Vagina (tissue), 2 donors: Measurements from ENCODE around the gene RAB27A. TPM values are rescaled to one million over a fixed set of nuclear protein-coding genes. Genes with fewer than 3 reads are reported as not detected.

Experiments
- DNase-seq, 2 donors: peaks; one replicate each; pipeline ENCODE4 v3.0.0-alpha.2; 2017; ENCODE audit errors: extremely low spot score in 2 of 2
- H3K27ac ChIP-seq: fragments of 200-600 bp; sonication (generic); one replicate; pipeline ENCODE4 v1.5.1; 2019
- H3K27me3 ChIP-seq: fragments of 200-600 bp; sonication (generic); one replicate; pipeline ENCODE4 v1.5.1; 2019
- H3K36me3 ChIP-seq, 2 donors: fragments of 200-600 bp; sonication (generic); one replicate each; pipeline ENCODE4 v1.5.1; 2017 to 2019
- H3K4me1 ChIP-seq: fragments of 200-600 bp; sonication (generic); one replicate; pipeline ENCODE4 v1.5.1; 2019
- H3K4me3 ChIP-seq, 2 donors: fragments of 200-600 bp; sonication (generic); 1 replicate in 1 of 2; 2 replicates in 1 of 2; pipeline ENCODE4 v1.5.1; 2016 to 2019
- H3K9me3 ChIP-seq: fragments of 200-600 bp; sonication (generic); one replicate; pipeline ENCODE4 v1.5.1; 2019
- POLR2A ChIP-seq, 2 donors: fragments of 450-650 bp; IDR thresholded peaks; one replicate each; pipeline ENCODE4 v1.6.1; 2017; ENCODE audit warnings: antibody characterized with exemption in 2 of 2, mild to moderate bottlenecking in 2 of 2, moderate library complexity in 2 of 2
- POLR2AphosphoS5 ChIP-seq, 2 donors: sonication (generic); formaldehyde crosslinking; IDR thresholded peaks; one replicate each; pipeline ENCODE4 v1.9.0; 2017; ENCODE audit warnings: antibody characterized with exemption in 2 of 2, mild to moderate bottlenecking in 2 of 2, low read depth in 1 of 2; ENCODE audit not compliant: insufficient read depth in 1 of 2
- intact Hi-C: fragments of 100-400 bp; cut with DNase I; formaldehyde crosslinking; loops from one replicate; pipeline ENCODE4 v1.15.1; 2023
- total RNA-seq: library from RNA; depleted of rRNA; stranded (reverse); fragments of >200 nt; gene quantifications from one replicate; pipeline ENCODE4 v1.2.3, GENCODE V29; 2016
- TF ChIP-seq, protein P1 (sequence below), 3 experiments: fragments of 450-650 bp in 2 of 3; fragments of 200-600 bp in 1 of 3; sonication (generic) in 1 of 3; IDR thresholded peaks; one replicate each; pipeline ENCODE4 v1.5.1; 2017 to 2019; ENCODE audit warnings: antibody characterized with exemption in 3 of 3, mild to moderate bottlenecking in 2 of 3, moderate library complexity in 2 of 3

The RAB27A gene
- 29.5 TPM for total RNA-seq

DNA sequence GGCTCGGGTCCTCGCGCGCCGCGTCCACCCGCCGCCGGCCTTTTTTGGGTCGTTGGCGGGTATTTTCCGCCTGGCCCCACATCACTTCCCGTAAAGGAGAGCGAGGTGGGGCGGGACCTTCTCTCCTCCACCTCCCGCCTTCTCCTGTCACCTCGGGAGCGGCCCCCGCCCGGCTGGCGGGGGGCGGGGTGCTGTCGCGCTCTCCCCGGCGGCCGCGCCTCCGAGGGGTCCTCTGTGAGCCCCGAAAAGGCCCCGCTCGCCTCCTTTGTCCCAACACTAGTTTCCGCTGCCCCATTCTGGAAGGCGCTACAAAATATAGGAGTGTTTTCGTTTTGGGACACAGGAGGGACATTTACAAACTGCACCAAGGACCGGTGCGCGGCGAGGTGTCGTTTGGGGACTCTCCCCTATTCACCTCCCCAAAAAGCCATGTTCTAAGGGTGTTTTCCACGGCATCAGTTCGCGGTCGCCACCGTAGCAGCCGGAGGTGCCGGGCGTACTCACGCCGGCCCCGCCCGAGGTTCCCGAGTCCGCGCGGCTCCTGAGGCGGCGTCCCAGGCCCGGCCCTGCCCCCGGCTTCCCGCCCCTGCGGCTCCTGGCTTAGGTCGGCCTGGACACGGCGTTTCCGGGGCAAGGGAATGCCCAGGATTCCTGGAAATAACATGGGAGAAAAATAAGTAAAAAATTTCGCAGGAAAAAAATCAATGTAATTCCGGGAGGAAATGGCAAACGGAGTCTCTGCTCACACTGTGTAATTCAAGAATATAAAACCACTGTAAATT is at the start of gene RAB27A:
RAB27A (minus strand) TSS at position 68 of the 782 bp plus-strand sequence. CDS start 54,879 bp downstream, outside the sequence.
- no peaks in the 10 kb centered on the region for H3K9me3 ChIP-seq
- intact Hi-C loops = loop anchor here (2.0 kb wide), 1 partner anchor 73 kb away; no protein-coding TSS in a partner anchor
- peak within 1 kb of the TSS; percentile 91 for H3K27ac ChIP-seq
- DNase-seq = no peak
- no peaks in the 10 kb centered on the region for H3K36me3 ChIP-seq
- TF ChIP-seq POLR2A (IDR thresholded peaks at IDR 0.05) (peak in 1 of 2 donors; percentile 19), POLR2AphosphoS5 (IDR thresholded peaks at IDR 0.05; ENCODE audit: insufficient read depth in 1 of 2, low read depth in 1 of 2) (peak in 1 of 2 donors; percentile 69)
- TF ChIP-seq, protein P1, sequence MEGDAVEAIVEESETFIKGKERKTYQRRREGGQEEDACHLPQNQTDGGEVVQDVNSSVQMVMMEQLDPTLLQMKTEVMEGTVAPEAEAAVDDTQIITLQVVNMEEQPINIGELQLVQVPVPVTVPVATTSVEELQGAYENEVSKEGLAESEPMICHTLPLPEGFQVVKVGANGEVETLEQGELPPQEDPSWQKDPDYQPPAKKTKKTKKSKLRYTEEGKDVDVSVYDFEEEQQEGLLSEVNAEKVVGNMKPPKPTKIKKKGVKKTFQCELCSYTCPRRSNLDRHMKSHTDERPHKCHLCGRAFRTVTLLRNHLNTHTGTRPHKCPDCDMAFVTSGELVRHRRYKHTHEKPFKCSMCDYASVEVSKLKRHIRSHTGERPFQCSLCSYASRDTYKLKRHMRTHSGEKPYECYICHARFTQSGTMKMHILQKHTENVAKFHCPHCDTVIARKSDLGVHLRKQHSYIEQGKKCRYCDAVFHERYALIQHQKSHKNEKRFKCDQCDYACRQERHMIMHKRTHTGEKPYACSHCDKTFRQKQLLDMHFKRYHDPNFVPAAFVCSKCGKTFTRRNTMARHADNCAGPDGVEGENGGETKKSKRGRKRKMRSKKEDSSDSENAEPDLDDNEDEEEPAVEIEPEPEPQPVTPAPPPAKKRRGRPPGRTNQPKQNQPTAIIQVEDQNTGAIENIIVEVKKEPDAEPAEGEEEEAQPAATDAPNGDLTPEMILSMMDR (IDR thresholded peaks at IDR 0.05) = no peak
- peaks cover 15% of the 10 kb centered on the region for H3K4me1 ChIP-seq
- H3K4me3 ChIP-seq = peak within 1 kb of the TSS; percentile 70 to 76
- H3K27me3 ChIP-seq = no peaks in the 10 kb centered on the region

DNA sequence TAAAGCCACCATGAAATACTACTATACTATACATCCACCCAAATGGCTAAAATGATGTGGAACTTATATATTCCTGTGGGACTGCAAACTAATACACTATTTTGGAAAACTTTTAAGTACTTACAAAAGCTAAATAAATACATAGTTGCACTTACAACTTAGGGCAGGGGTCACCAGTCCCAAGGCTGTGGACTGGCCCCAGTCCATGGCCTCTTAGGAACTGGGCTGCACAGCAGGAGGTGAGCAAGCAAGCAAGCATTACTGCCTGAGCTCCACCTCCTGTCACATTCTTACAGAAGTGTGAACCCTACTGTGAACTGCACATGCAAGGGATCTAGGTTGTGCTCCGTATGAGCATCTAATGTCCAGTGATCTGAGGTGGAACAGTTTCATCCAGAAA is 47.5 kb upstream of the RAB27A start:
- Histone ChIP-seq H3K4me1 (no peaks in the 10 kb centered on the region), H3K9me3 (no peaks in the 10 kb centered on the region), H3K36me3 (peaks cover 0 to 5% of the 10 kb centered on the region in 2 donors), H3K4me3 (no peak overlapping the region), H3K27ac (no peak overlapping the region), H3K27me3 (no peaks in the 10 kb centered on the region)
- no peak for DNase-seq
- TF ChIP-seq POLR2A (IDR thresholded peaks at IDR 0.05) (no peak), POLR2AphosphoS5 (IDR thresholded peaks at IDR 0.05; ENCODE audit: insufficient read depth in 1 of 2, low read depth in 1 of 2) (no peak)
- TF ChIP-seq, protein P1 (IDR thresholded peaks at IDR 0.05) = no peak
- intact Hi-C loops = no loop called here

DNA sequence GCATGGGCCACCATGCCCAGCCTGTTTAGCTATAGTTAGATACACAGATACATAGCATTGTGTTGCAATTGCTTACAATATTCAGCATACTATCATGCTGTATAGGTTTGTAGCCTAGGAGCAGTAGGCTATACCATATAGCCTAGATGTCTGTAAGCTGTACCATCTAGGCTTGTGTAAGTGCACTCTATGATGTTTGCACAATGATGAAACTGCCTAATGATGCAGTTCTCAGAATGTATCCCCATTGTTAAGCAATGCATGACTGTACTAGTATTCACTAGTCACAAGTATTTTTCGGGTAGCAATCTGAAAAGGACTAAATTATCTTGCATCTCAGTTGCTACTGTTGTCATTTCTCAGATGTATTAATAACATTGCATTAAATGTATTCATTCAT is 45.4 kb upstream of the RAB27A start:
- no peaks in the 10 kb centered on the region for H3K27me3 ChIP-seq
- no peaks in the 10 kb centered on the region for H3K9me3 ChIP-seq
- H3K27ac ChIP-seq = no peak overlapping the region
- H3K4me1 ChIP-seq = no peaks in the 10 kb centered on the region
- no peak for DNase-seq
- peaks cover 0 to 10% of the 10 kb centered on the region in 2 donors for H3K36me3 ChIP-seq
- intact Hi-C loops = no loop called here
- H3K4me3 ChIP-seq = no peak overlapping the region
- TF ChIP-seq, protein P1 (IDR thresholded peaks at IDR 0.05) = no peak
- TF ChIP-seq POLR2A (IDR thresholded peaks at IDR 0.05) (no peak), POLR2AphosphoS5 (IDR thresholded peaks at IDR 0.05; ENCODE audit: insufficient read depth in 1 of 2, low read depth in 1 of 2) (no peak)

DNA sequence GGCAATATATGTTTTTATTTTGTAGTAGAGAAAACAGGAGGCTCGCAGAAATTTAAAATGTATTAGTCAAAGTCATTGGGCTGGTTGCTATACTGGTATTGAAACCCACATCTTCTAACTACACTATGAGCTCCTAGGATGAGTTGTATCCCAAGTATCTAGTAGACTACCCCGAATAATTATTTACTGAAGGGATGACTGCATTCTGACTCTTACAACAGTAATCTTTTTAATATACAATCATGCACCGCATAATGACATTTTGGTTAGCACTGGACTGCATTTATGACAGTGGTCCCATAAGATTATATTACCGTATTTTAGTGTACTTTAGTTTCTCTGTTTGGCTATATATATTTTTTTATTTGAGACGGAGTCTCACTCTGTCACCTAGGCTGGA is 44.8 kb upstream of the RAB27A start:
- Histone ChIP-seq H3K4me3 (no peak overlapping the region), H3K9me3 (no peaks in the 10 kb centered on the region), H3K27me3 (no peaks in the 10 kb centered on the region), H3K4me1 (no peaks in the 10 kb centered on the region), H3K27ac (no peak overlapping the region), H3K36me3 (peaks cover 0 to 12% of the 10 kb centered on the region in 2 donors)
- intact Hi-C loops = no loop called here
- no peak for DNase-seq
- TF ChIP-seq POLR2A (IDR thresholded peaks at IDR 0.05) = no peak
- TF ChIP-seq POLR2AphosphoS5 (IDR thresholded peaks at IDR 0.05; ENCODE audit: insufficient read depth in 1 of 2, low read depth in 1 of 2) = no peak
- TF ChIP-seq, protein P1 (IDR thresholded peaks at IDR 0.05) = no peak

- TF ChIP-seq POLR2AphosphoS5 (IDR thresholded peaks at IDR 0.05; ENCODE audit: insufficient read depth in 1 of 2, low read depth in 1 of 2) (no peak), POLR2A (IDR thresholded peaks at IDR 0.05) (no peak)
- TF ChIP-seq, protein P1 (IDR thresholded peaks at IDR 0.05) = no peak
- no peaks in the 10 kb centered on the region for H3K27me3 ChIP-seq
- intact Hi-C loops = no loop called here
- H3K27ac ChIP-seq = no peak overlapping the region
- no peak overlapping the region for H3K4me3 ChIP-seq
- DNase-seq = no peak
- peaks cover 0 to 7% of the 10 kb centered on the region in 2 donors for H3K36me3 ChIP-seq
- H3K9me3 ChIP-seq = no peaks in the 10 kb centered on the region
- H3K4me1 ChIP-seq = no peaks in the 10 kb centered on the region
These were observed 37.8 kb upstream of the RAB27A start for GRCh38 chr15:55327387-55327786.
